EL (cell line): ENCODE measurements around the gene SLC66A2.
"Not testable (repeated sequence)": the region's sequence is repeated elsewhere in the genome, so short reads cannot be mapped to it uniquely, and the experiment has no call there.

Experiments used
- DNase-seq: peaks from one replicate; pipeline ENCODE4 v3.0.0-alpha.2; 2016

The SLC66A2 gene

GRCh38 chr18:79900610-79901570 lies 50.6 kb downstream of the SLC66A2 start:
- no peak for DNase-seq

GRCh38 chr18:79899609-79900445 lies 51.6 kb downstream of the SLC66A2 start:
- DNase-seq: no peak

GRCh38 chr18:79898952-79899608 lies 52.4 kb downstream of the SLC66A2 start:
- DNase-seq: no peak

GRCh38 chr18:79897940-79898625 lies 53.4 kb downstream of the SLC66A2 start:
- no peak for DNase-seq

GRCh38 chr18:79896738-79897137 lies 54.7 kb downstream of the SLC66A2 start:
- no peak for DNase-seq

- no peak for DNase-seq
Measured at GRCh38 chr18:79890674-79891073, 60.8 kb downstream of the SLC66A2 start.

GRCh38 chr18:79889569-79889968 lies 61.9 kb downstream of the SLC66A2 start:
- DNase-seq: no peak

GRCh38 chr18:79888016-79888415 lies 63.4 kb downstream of the SLC66A2 start:
- DNase-seq: no peak

GRCh38 chr18:79887181-79888000 lies 64.1 kb downstream of the SLC66A2 start:
- no peak for DNase-seq

- no peak for DNase-seq
Measured at GRCh38 chr18:79884963-79885728, 66.3 kb downstream of the SLC66A2 start.

- DNase-seq: no peak
Measured at GRCh38 chr18:79884294-79884962, 67.0 kb downstream of the SLC66A2 start.

GRCh38 chr18:79883461-79884293 lies 67.8 kb downstream of the SLC66A2 start:
- no peak for DNase-seq

GRCh38 chr18:79882522-79883241 lies 68.8 kb downstream of the SLC66A2 start:
- no peak for DNase-seq

GRCh38 chr18:79881695-79882094 lies 69.8 kb downstream of the SLC66A2 start:
- DNase-seq: no peak

- DNase-seq: no peak
Measured at GRCh38 chr18:79879566-79879965, 71.9 kb downstream of the SLC66A2 start.

- no peak for DNase-seq
Measured at GRCh38 chr18:79878741-79879378, 72.6 kb downstream of the SLC66A2 start.

- not testable (repeated sequence) for DNase-seq
Measured at GRCh38 chr18:79878246-79878645, 73.2 kb downstream of the SLC66A2 start.
